SJSA1 (cell line): ENCODE measurements around the gene ARID3B. TPM values are rescaled to one million over a fixed set of nuclear protein-coding genes. Genes with fewer than 3 reads are reported as not detected.

Experiments
- DNase-seq, 2 experiments: peaks; one replicate each; pipeline ENCODE4 v3.0.0-alpha.2; 2015 to 2020; ENCODE audit warnings: low spot score in 2 of 2, low read depth in 1 of 2
- H3K27ac ChIP-seq: fragments of 250-450 bp; sonication (Bioruptor Pico); 2 replicates; pipeline ENCODE4 v1.5.1; 2020; ENCODE audit warnings: mild to moderate bottlenecking, moderate library complexity
- H3K27me3 ChIP-seq: fragments of 250-450 bp; sonication (Bioruptor Pico); replicated peaks from 2 replicates; pipeline ENCODE4 v1.5.1; 2020; ENCODE audit warnings: mild to moderate bottlenecking, moderate library complexity
- H3K36me3 ChIP-seq: fragments of 250-450 bp; sonication (Bioruptor Pico); 2 replicates; pipeline ENCODE4 v1.5.1; 2020; ENCODE audit warnings: mild to moderate bottlenecking
- H3K4me1 ChIP-seq: fragments of 250-450 bp; sonication (Bioruptor Pico); replicated peaks from 2 replicates; pipeline ENCODE4 v1.6.1; 2021; ENCODE audit warnings: mild to moderate bottlenecking
- H3K4me3 ChIP-seq: fragments of 250-450 bp; sonication (Bioruptor Pico); 2 replicates; pipeline ENCODE4 v1.5.1; 2020; ENCODE audit warnings: mild to moderate bottlenecking
- H3K9me3 ChIP-seq: fragments of 250-450 bp; sonication (Bioruptor Pico); replicated peaks from 2 replicates; pipeline ENCODE4 v1.5.1; 2020; ENCODE audit warnings: mild to moderate bottlenecking
- total RNA-seq: library from RNA; depleted of rRNA; stranded (reverse); fragments of >200 nt; shearing (Covaris generic); gene quantifications from 2 replicates; pipeline ENCODE4 v1.2.3, GENCODE V29; 2014

Gene ARID3B
- total RNA-seq, 1 experiment from 2014 or later, result 1.4 TPM

GRCh38 chr15:74542166-74543042 lies 1.4 kb downstream of the ARID3B start:
- H3K36me3 ChIP-seq, result 0 out of 2 replicates have a peak, but pooled peaks cover 5% of the 10 kb centered on the region
- no peak overlapping the region for H3K4me3 ChIP-seq
- H3K27me3 ChIP-seq, result no peaks in the 10 kb centered on the region
- no peak for DNase-seq
- no peaks in the 10 kb centered on the region for H3K9me3 ChIP-seq
- H3K27ac ChIP-seq, result no peak overlapping the region
- peaks cover 26% of the 10 kb centered on the region for H3K4me1 ChIP-seq

GRCh38 chr15:74543043-74543422 lies 2.0 kb downstream of the ARID3B start:
- Histone ChIP-seq H3K9me3 (no peaks in the 10 kb centered on the region), H3K27me3 (no peaks in the 10 kb centered on the region), H3K27ac (no peak overlapping the region), H3K36me3 (peaks cover 5% of the 10 kb centered on the region; the same call in 1 of the 2 replicates), H3K4me1 (peaks cover 26% of the 10 kb centered on the region), H3K4me3 (no peak overlapping the region)
- DNase-seq, result no peak

- Histone ChIP-seq H3K27me3 (no peaks in the 10 kb centered on the region), H3K36me3 (peaks cover 5% of the 10 kb centered on the region; the same call in 1 of the 2 replicates), H3K27ac (no peak overlapping the region), H3K4me1 (peaks cover 26% of the 10 kb centered on the region), H3K4me3 (no peak overlapping the region), H3K9me3 (no peaks in the 10 kb centered on the region)
- no peak for DNase-seq
These were observed 2.6 kb downstream of the ARID3B start for GRCh38 chr15:74543583-74543982.

DNA sequence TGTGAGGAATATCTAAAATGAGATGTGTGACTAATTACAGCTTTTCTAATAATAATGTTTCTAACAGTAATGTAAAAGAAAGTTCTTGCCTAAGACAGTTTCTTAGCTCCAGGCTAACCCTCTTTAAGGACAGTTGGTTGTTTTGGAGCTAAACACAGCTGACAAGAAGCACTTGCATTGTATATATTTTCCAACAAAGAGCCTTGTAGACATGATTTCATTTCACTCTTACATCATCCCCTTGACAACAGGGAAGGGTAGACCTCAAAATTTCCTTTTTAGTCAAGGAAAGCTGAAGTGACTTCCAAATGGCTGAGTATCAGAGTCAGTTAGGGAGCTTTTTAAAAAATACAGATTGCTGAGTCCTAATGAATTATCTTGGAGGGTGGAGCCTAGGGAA lies 4.1 kb downstream of the ARID3B start:
- Histone ChIP-seq H3K36me3 (peaks cover 5% of the 10 kb centered on the region; the same call in 1 of the 2 replicates), H3K4me1 (peaks cover 24% of the 10 kb centered on the region), H3K27ac (no peak overlapping the region), H3K4me3 (no peak overlapping the region), H3K27me3 (no peaks in the 10 kb centered on the region), H3K9me3 (no peaks in the 10 kb centered on the region)
- DNase-seq, result no peak

DNA sequence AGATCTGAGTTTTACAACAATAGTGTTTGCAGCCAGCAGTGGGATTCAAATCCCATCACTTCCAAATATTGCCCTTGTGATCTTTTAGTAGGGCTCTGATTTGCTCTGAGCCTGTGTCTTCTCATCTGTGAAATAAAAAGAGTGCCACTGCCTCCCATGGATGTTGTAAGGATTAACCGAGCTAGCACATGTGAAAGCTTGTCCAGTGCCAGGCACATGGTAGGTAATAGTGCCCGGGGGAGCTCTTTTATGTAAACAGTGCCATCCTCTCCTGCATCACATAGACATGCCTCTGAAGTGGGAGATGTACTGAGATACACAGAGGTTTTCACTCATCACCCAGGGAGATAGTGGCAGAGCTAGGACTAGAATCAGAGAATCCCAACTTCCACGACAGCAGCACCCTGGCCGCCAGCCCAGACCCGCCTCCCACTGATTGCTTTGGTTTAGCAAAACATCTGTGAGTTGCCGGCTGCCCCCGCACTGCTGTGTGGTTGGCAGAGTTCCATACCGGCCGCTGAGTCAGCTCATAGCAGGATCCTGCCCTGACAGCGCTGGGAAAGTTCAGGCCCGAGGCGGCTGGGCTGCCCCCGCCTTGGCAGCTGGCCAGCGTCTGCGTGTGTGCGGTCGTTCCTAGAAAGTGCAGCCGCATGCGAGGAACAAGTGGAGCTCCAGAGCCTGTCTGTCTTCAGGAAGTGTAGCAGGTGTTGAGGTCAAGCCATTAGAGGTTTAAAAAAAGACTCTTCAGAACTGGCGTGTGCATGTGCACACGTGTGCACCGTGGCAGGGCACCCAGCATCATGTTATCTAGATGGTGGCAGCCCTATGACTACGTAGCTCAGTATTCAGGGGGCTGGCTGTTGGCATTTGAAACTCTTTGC lies 5.0 kb downstream of the ARID3B start:
- Histone ChIP-seq H3K4me3 (no peak overlapping the region), H3K36me3 (no peaks in the 10 kb centered on the region; the same call in 1 of the 2 replicates)
- DNase-seq, result peak; percentile 95 to 99

DNA sequence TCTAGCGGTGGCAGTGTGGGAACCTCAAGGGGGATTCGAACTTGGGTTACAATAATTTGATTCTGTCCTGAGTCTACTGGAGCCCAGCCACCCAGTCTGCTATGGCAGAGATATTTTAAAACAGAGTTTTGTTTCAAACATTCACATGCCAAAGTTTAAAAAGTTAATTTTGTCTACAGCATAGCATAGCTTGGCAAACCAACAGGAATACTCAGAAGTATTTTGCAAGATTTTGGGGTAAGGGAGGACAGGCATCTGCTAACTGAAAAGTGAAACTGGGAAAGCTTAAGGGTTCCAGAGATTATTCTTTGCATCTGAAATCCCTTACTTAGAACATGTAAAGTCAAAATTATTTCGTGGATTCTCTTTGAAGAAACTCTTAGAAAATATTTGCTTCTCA lies 6.6 kb downstream of the ARID3B start:
- H3K4me3 ChIP-seq, result no peak overlapping the region
- H3K27me3 ChIP-seq, result no peaks in the 10 kb centered on the region
- H3K9me3 ChIP-seq, result no peaks in the 10 kb centered on the region
- H3K36me3 ChIP-seq, result no peaks in the 10 kb centered on the region; the same call in 1 of the 2 replicates
- H3K27ac ChIP-seq, result no peak overlapping the region
- no peak for DNase-seq
- peaks cover 11% of the 10 kb centered on the region for H3K4me1 ChIP-seq

More for the DNA sequence above, 5.0 kb downstream of the ARID3B start:
- Histone ChIP-seq H3K27me3 (no peaks in the 10 kb centered on the region), H3K9me3 (no peaks in the 10 kb centered on the region), H3K4me1 (peaks cover 22% of the 10 kb centered on the region), H3K27ac (no peak overlapping the region)

DNA sequence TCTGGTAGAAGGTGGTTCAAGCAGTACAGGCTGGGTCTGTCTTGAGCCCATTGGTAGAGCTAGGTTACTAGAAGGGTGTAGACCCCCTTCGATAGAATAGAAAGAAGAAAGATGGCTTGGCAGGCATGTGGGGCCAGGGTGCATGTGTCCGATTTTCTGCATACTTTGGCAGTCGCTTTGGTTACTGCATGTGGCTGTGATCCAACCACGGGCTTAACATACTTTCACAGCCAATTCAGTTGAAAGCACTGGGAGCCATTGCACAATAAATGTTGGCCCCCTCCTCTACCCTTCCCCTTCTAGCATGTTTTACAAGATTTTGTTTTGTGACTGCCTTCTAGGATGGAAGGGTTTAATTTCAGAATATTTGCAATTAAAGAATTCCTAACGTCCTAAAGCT lies 7.2 kb downstream of the ARID3B start:
- peaks cover 4% of the 10 kb centered on the region; the same call in 1 of the 2 replicates for H3K36me3 ChIP-seq
- no peaks in the 10 kb centered on the region for H3K9me3 ChIP-seq
- H3K27ac ChIP-seq, result no peak overlapping the region
- H3K4me1 ChIP-seq, result peaks cover 11% of the 10 kb centered on the region
- no peak for DNase-seq
- no peak overlapping the region for H3K4me3 ChIP-seq
- H3K27me3 ChIP-seq, result no peaks in the 10 kb centered on the region

DNA sequence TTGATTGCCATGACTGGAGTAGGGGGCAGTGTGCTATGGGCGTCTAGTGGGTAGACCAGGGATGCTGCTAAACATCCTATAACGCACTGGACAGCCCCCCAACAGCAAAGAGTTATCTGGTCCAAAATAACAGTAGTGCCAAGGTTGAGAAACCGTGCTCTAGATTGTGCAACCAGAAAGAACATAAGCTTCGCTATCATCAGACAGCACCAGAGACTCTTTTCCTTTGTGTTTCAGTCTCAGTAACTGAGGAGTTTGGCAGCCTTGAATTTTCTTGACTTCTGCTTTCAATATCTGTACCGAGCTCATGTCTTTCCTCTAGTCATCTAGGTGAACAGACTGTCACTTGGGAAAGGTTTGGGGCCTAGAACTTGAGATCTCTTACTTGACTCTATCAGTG lies 8.8 kb downstream of the ARID3B start:
- no peak overlapping the region for H3K4me3 ChIP-seq
- peaks cover 11% of the 10 kb centered on the region for H3K4me1 ChIP-seq
- H3K36me3 ChIP-seq, result peaks cover 4% of the 10 kb centered on the region; the same call in 1 of the 2 replicates
- H3K9me3 ChIP-seq, result no peaks in the 10 kb centered on the region
- DNase-seq, result no peak
- no peaks in the 10 kb centered on the region for H3K27me3 ChIP-seq
- H3K27ac ChIP-seq, result no peak overlapping the region

GRCh38 chr15:74551714-74552113 lies 10.7 kb downstream of the ARID3B start:
- H3K4me1 ChIP-seq, result no peaks in the 10 kb centered on the region
- DNase-seq, result no peak
- no peaks in the 10 kb centered on the region for H3K27me3 ChIP-seq
- H3K4me3 ChIP-seq, result no peak overlapping the region
- no peak overlapping the region for H3K27ac ChIP-seq
- H3K36me3 ChIP-seq, result peaks cover 4% of the 10 kb centered on the region; the same call in 1 of the 2 replicates
- H3K9me3 ChIP-seq, result no peaks in the 10 kb centered on the region

DNA sequence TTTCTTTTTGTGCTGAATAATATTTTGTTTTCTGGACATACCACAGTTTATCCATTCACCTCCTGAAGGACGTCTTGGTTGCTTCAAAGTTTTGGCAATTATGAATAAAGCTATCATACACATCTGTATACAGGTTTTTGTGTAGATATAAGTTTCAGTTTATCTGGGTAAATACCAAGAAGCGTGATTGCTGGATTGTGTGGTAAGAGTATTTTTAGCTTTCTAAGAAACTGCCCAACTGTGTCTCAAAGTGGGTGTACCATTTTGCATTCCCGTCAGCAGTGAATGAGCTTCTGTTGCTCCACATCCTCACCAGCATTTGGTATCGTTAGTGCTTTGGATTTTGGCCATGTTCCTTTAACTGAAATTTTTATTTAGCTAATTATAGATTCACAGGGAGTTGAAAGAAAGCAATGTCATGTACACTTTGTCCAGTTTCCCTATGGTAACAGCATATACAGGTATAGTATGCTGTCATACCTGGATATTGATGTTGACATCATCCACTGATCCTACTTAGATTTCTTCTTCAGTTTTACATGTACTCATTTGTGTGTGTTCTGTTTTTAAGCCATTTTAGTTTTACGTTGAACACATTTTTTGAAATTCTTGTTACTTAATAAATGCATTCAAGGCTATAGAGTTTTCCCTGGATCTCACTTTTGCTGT lies 11.9 kb downstream of the ARID3B start:
- H3K27me3 ChIP-seq, result no peaks in the 10 kb centered on the region
- no peaks in the 10 kb centered on the region for H3K9me3 ChIP-seq
- no peak for DNase-seq
- peaks cover 4% of the 10 kb centered on the region; the same call in 1 of the 2 replicates for H3K36me3 ChIP-seq
- no peak overlapping the region for H3K27ac ChIP-seq
- H3K4me3 ChIP-seq, result no peak overlapping the region
- H3K4me1 ChIP-seq, result no peaks in the 10 kb centered on the region

DNA sequence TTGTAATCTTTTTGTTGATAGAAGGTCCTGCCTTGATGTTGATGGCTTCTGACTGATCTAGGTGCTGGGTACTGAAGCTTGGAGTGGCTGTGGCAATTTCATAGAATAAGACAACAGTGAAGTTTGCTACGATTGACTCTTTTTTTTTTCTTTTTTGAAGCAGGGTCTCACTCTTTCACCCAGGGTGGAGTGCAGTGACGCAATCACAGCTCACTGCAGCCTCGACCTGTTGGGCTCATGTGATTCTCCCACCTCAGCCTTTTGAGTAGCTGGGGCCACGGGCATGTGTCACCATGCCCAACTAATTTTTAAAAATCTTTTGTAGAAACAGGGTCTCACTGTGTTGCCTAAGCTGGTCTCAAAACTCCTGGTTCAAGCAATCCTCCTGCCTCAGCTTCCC lies 14.2 kb downstream of the ARID3B start:
- no peak overlapping the region for H3K4me3 ChIP-seq
- H3K36me3 ChIP-seq, result peaks cover 4% of the 10 kb centered on the region; the same call in 1 of the 2 replicates
- H3K9me3 ChIP-seq, result no peaks in the 10 kb centered on the region
- H3K27ac ChIP-seq, result no peak overlapping the region
- H3K4me1 ChIP-seq, result no peaks in the 10 kb centered on the region
- no peak for DNase-seq
- no peaks in the 10 kb centered on the region for H3K27me3 ChIP-seq

DNA sequence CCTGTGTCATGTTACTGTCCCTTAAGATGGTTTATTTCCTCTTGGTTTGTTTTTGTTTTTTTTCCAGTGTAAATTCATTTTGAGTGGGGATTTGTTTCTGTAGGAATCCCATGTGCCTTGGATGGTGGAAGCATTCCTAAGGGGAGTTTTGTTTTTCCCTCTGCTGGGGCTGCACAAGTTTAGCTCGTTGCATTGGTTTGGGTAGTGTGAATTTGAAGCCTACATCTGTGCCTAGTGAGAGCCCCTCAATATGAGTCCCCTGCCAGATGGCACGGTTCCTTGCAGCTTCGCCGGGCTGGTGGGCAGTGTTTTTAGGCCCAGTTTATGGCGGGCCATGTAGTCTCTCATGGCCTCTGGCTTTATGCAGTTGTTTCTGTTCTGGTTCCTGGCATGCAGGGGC lies 17.7 kb downstream of the ARID3B start:
- H3K4me1 ChIP-seq, result no peaks in the 10 kb centered on the region
- no peak overlapping the region for H3K27ac ChIP-seq
- no peaks in the 10 kb centered on the region for H3K9me3 ChIP-seq
- DNase-seq, result no peak
- no peak overlapping the region for H3K4me3 ChIP-seq
- no peaks in the 10 kb centered on the region for H3K27me3 ChIP-seq
- H3K36me3 ChIP-seq, result no peaks in the 10 kb centered on the region

DNA sequence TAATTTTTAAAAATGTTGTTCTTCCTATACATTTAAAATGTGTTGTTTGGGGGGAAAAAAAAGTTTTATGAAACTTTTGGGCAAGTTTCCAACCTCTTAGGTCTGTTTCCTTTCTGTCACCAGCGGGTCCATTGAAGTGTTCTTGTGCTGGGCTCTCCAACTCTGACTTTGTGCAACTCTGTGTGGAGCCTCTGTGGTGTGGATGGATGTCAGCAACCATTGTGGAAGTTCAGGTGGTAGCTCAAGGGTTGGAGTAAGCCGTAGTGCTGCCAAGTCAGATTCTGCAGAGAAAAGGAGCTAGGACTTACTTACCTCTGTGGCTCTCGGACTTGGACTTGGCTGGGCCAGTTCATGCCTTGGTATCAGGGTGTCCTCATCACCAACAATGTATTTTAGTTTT lies 22.4 kb downstream of the ARID3B start:
- Histone ChIP-seq H3K9me3 (no peaks in the 10 kb centered on the region), H3K27ac (no peak overlapping the region), H3K27me3 (no peaks in the 10 kb centered on the region), H3K36me3 (no peaks in the 10 kb centered on the region), H3K4me1 (no peaks in the 10 kb centered on the region), H3K4me3 (no peak overlapping the region)
- DNase-seq, result no peak
